ENCODE results near the gene PLEKHM1.
A peak's percentile ranks its signal among the peaks of the same experiment; 100 is the strongest.

Gene PLEKHM1

GRCh38 chr17:45408611-45409421 is 81.7 kb downstream of the PLEKHM1 start:
- WGBS (ENCODE audit: insufficient coverage, insufficient read length), result no CpG with 5 or more reads among the region's 11 CpGs
- Histone ChIP-seq H3K4me1 (ENCODE audit: control insufficient read depth, insufficient read depth, low read length) (peaks cover 2% of the 10 kb centered on the region; the same call in 1 of the 2 replicates), H3K4me3 (ENCODE audit: low read length) (no peak overlapping the region), H3K36me3 (ENCODE audit: control insufficient read depth, insufficient read depth, low read length) (no peaks in the 10 kb centered on the region), H3K9me3 (ENCODE audit: control insufficient read depth, insufficient read depth, low read length) (no peaks in the 10 kb centered on the region), H3K27me3 (ENCODE audit: control insufficient read depth, insufficient read depth, low read length) (no peaks in the 10 kb centered on the region), H3K27ac (ENCODE audit: low read length) (no peak overlapping the region)
- no peak for DNase-seq (ENCODE audit: low read depth, low spot score)

GRCh38 chr17:45406107-45406506 is 84.4 kb downstream of the PLEKHM1 start:
- Histone ChIP-seq H3K36me3 (ENCODE audit: control insufficient read depth, insufficient read depth, low read length) (no peaks in the 10 kb centered on the region), H3K4me1 (ENCODE audit: control insufficient read depth, insufficient read depth, low read length) (peaks cover 2% of the 10 kb centered on the region; the same call in 1 of the 2 replicates), H3K9me3 (ENCODE audit: control insufficient read depth, insufficient read depth, low read length) (no peaks in the 10 kb centered on the region), H3K27ac (ENCODE audit: low read length) (no peak overlapping the region), H3K27me3 (ENCODE audit: control insufficient read depth, insufficient read depth, low read length) (no peaks in the 10 kb centered on the region), H3K4me3 (ENCODE audit: low read length) (peak overlapping the region; percentile 34; the same call in 1 of the 2 replicates)
- no CpG with 5 or more reads among the region's 7 CpGs for WGBS (ENCODE audit: insufficient coverage, insufficient read length)
- no peak for DNase-seq (ENCODE audit: low read depth, low spot score)

GRCh38 chr17:45405250-45406086 is 85.1 kb downstream of the PLEKHM1 start:
- no CpG with 5 or more reads among the region's 48 CpGs for WGBS (ENCODE audit: insufficient coverage, insufficient read length)
- H3K27me3 ChIP-seq (ENCODE audit: control insufficient read depth, insufficient read depth, low read length), result no peaks in the 10 kb centered on the region
- H3K4me1 ChIP-seq (ENCODE audit: control insufficient read depth, insufficient read depth, low read length), result peaks cover 2% of the 10 kb centered on the region; the same call in 1 of the 2 replicates
- H3K4me3 ChIP-seq (ENCODE audit: low read length), result peak overlapping the region; percentile 34; the same call in 1 of the 2 replicates
- no peaks in the 10 kb centered on the region for H3K9me3 ChIP-seq (ENCODE audit: control insufficient read depth, insufficient read depth, low read length)
- H3K27ac ChIP-seq (ENCODE audit: low read length), result no peak overlapping the region
- DNase-seq (ENCODE audit: low read depth, low spot score), result peak; percentile 95
- no peaks in the 10 kb centered on the region for H3K36me3 ChIP-seq (ENCODE audit: control insufficient read depth, insufficient read depth, low read length)

GRCh38 chr17:45404870-45405249 is 85.7 kb downstream of the PLEKHM1 start:
- H3K4me1 ChIP-seq (ENCODE audit: control insufficient read depth, insufficient read depth, low read length), result peaks cover 2% of the 10 kb centered on the region; the same call in 1 of the 2 replicates
- no peaks in the 10 kb centered on the region for H3K9me3 ChIP-seq (ENCODE audit: control insufficient read depth, insufficient read depth, low read length)
- no peaks in the 10 kb centered on the region for H3K27me3 ChIP-seq (ENCODE audit: control insufficient read depth, insufficient read depth, low read length)
- H3K36me3 ChIP-seq (ENCODE audit: control insufficient read depth, insufficient read depth, low read length), result no peaks in the 10 kb centered on the region
- WGBS (ENCODE audit: insufficient coverage, insufficient read length), result no CpG with 5 or more reads among the region's 14 CpGs
- DNase-seq (ENCODE audit: low read depth, low spot score), result no peak
- no peak overlapping the region for H3K4me3 ChIP-seq (ENCODE audit: low read length)
- no peak overlapping the region for H3K27ac ChIP-seq (ENCODE audit: low read length)

GRCh38 chr17:45403906-45404490 is 86.5 kb downstream of the PLEKHM1 start:
- H3K27ac ChIP-seq (ENCODE audit: low read length), result no peak overlapping the region
- DNase-seq (ENCODE audit: low read depth, low spot score), result no peak
- no CpG with 5 or more reads among the region's 10 CpGs for WGBS (ENCODE audit: insufficient coverage, insufficient read length)
- H3K4me3 ChIP-seq (ENCODE audit: low read length), result no peak overlapping the region; the same call in 1 of the 2 replicates
- H3K9me3 ChIP-seq (ENCODE audit: control insufficient read depth, insufficient read depth, low read length), result no peaks in the 10 kb centered on the region
- H3K4me1 ChIP-seq (ENCODE audit: control insufficient read depth, insufficient read depth, low read length), result peaks cover 2% of the 10 kb centered on the region; the same call in 1 of the 2 replicates
- H3K27me3 ChIP-seq (ENCODE audit: control insufficient read depth, insufficient read depth, low read length), result no peaks in the 10 kb centered on the region
- no peaks in the 10 kb centered on the region for H3K36me3 ChIP-seq (ENCODE audit: control insufficient read depth, insufficient read depth, low read length)

GRCh38 chr17:45402916-45403315 is 87.6 kb downstream of the PLEKHM1 start:
- no peak for DNase-seq (ENCODE audit: low read depth, low spot score)
- WGBS (ENCODE audit: insufficient coverage, insufficient read length), result no CpG with 5 or more reads among the region's 1 CpG

GRCh38 chr17:45398800-45399199 is 91.7 kb downstream of the PLEKHM1 start:
- Histone ChIP-seq H3K27me3 (ENCODE audit: control insufficient read depth, insufficient read depth, low read length) (no peaks in the 10 kb centered on the region), H3K36me3 (ENCODE audit: control insufficient read depth, insufficient read depth, low read length) (peaks cover 2% of the 10 kb centered on the region; the same call in 1 of the 2 replicates), H3K9me3 (ENCODE audit: control insufficient read depth, insufficient read depth, low read length) (no peaks in the 10 kb centered on the region), H3K27ac (ENCODE audit: low read length) (no peak overlapping the region), H3K4me1 (ENCODE audit: control insufficient read depth, insufficient read depth, low read length) (peaks cover 5% of the 10 kb centered on the region; the same call in 1 of the 2 replicates), H3K4me3 (ENCODE audit: low read length) (no peak overlapping the region)
- DNase-seq (ENCODE audit: low read depth, low spot score), result no peak
- no CpG with 5 or more reads among the region's 5 CpGs for WGBS (ENCODE audit: insufficient coverage, insufficient read length)

More at GRCh38 chr17:45402916-45403315, 87.6 kb downstream of the PLEKHM1 start:
- H3K9me3 ChIP-seq (ENCODE audit: control insufficient read depth, insufficient read depth, low read length), result no peaks in the 10 kb centered on the region
- no peak overlapping the region for H3K27ac ChIP-seq (ENCODE audit: low read length)
- H3K27me3 ChIP-seq (ENCODE audit: control insufficient read depth, insufficient read depth, low read length), result no peaks in the 10 kb centered on the region
- H3K4me3 ChIP-seq (ENCODE audit: low read length), result no peak overlapping the region
- no peaks in the 10 kb centered on the region for H3K36me3 ChIP-seq (ENCODE audit: control insufficient read depth, insufficient read depth, low read length)
- H3K4me1 ChIP-seq (ENCODE audit: control insufficient read depth, insufficient read depth, low read length), result peaks cover 2% of the 10 kb centered on the region; the same call in 1 of the 2 replicates

- Histone ChIP-seq H3K9me3 (ENCODE audit: control insufficient read depth, insufficient read depth, low read length) (no peaks in the 10 kb centered on the region), H3K27me3 (ENCODE audit: control insufficient read depth, insufficient read depth, low read length) (no peaks in the 10 kb centered on the region), H3K4me1 (ENCODE audit: control insufficient read depth, insufficient read depth, low read length) (peaks cover 5% of the 10 kb centered on the region; the same call in 1 of the 2 replicates), H3K36me3 (ENCODE audit: control insufficient read depth, insufficient read depth, low read length) (peaks cover 2% of the 10 kb centered on the region; the same call in 1 of the 2 replicates), H3K4me3 (ENCODE audit: low read length) (no peak overlapping the region), H3K27ac (ENCODE audit: low read length) (no peak overlapping the region)
- DNase-seq (ENCODE audit: low read depth, low spot score), result no peak
- WGBS (ENCODE audit: insufficient coverage, insufficient read length), result no CpG with 5 or more reads among the region's 5 CpGs
Measured at GRCh38 chr17:45397796-45398195, 92.7 kb downstream of the PLEKHM1 start.

- DNase-seq (ENCODE audit: low read depth, low spot score), result no peak
- WGBS (ENCODE audit: insufficient coverage, insufficient read length), result no CpG with 5 or more reads among the region's 50 CpGs
- H3K27me3 ChIP-seq (ENCODE audit: control insufficient read depth, insufficient read depth, low read length), result no peaks in the 10 kb centered on the region
- H3K27ac ChIP-seq (ENCODE audit: low read length), result no peak overlapping the region
- H3K9me3 ChIP-seq (ENCODE audit: control insufficient read depth, insufficient read depth, low read length), result no peaks in the 10 kb centered on the region
- H3K4me3 ChIP-seq (ENCODE audit: low read length), result no peak overlapping the region
- peaks cover 5% of the 10 kb centered on the region; the same call in 1 of the 2 replicates for H3K4me1 ChIP-seq (ENCODE audit: control insufficient read depth, insufficient read depth, low read length)
- H3K36me3 ChIP-seq (ENCODE audit: control insufficient read depth, insufficient read depth, low read length), result peaks cover 2% of the 10 kb centered on the region; the same call in 1 of the 2 replicates
Measured at GRCh38 chr17:45396496-45397205, 93.9 kb downstream of the PLEKHM1 start.

All from iPS DF 6.9 (cell line).